Measurements from ENCODE around the gene DBI. TPM values are rescaled to one million over a fixed set of nuclear protein-coding genes. Genes with fewer than 3 reads are reported as not detected.

The DBI gene
- total RNA-seq (10 to 100 TPM; 23.2 to 87.6 (median 44.9) TPM), polyA plus RNA-seq (100 to 1,000 TPM; 448 to 605 (median 546) TPM)
- long read RNA-seq, donor 1, transcript DBI-202 (4 exons, 637 nt): major isoform, 65 of 75 reads
- long read RNA-seq, donor 1, partial matches to known transcripts: 5 of 75 reads
- long read RNA-seq, donor 1, other reads (novel, unspliced or antisense): 0 of 75 reads
- long read RNA-seq, donor 2, transcript DBI-204 (5 exons, 576 nt): minor isoform, 5 of 142 reads
- long read RNA-seq, donor 2, transcript DBI-202 (4 exons, 637 nt): major isoform, 120 of 142 reads
- long read RNA-seq, donor 2, partial matches to known transcripts: 14 of 142 reads
- long read RNA-seq, donor 2, other reads (novel, unspliced or antisense): 0 of 142 reads
- long read RNA-seq, donor 3, transcript DBI-202 (4 exons, 637 nt): major isoform, 50 of 52 reads
- long read RNA-seq, donor 3, partial matches to known transcripts: 0 of 52 reads
- long read RNA-seq, donor 3, other reads (novel, unspliced or antisense): 0 of 52 reads
- long read RNA-seq, donor 4, transcript DBI-202 (4 exons, 637 nt): major isoform, 13 of 14 reads
- long read RNA-seq, donor 4, partial matches to known transcripts: 0 of 14 reads
- long read RNA-seq, donor 4, other reads (novel, unspliced or antisense): 0 of 14 reads
- long read RNA-seq, donor 5, transcript DBI-202 (4 exons, 637 nt): major isoform, 77 of 86 reads
- long read RNA-seq, donor 5, partial matches to known transcripts: 6 of 86 reads
- long read RNA-seq, donor 5, other reads (novel, unspliced or antisense): 0 of 86 reads
- long read RNA-seq, donor 6: 0 reads
- long read RNA-seq, donor 7, transcript DBI-202 (4 exons, 637 nt): major isoform, 139 of 157 reads
- long read RNA-seq, donor 7, partial matches to known transcripts: 10 of 157 reads
- long read RNA-seq, donor 7, other reads (novel, unspliced or antisense): 0 of 157 reads
- long read RNA-seq, donor 8, transcript DBI-202 (4 exons, 637 nt): major isoform, 97 of 112 reads
- long read RNA-seq, donor 8, partial matches to known transcripts: 11 of 112 reads
- long read RNA-seq, donor 8, other reads (novel, unspliced or antisense): 0 of 112 reads
- long read RNA-seq, donor 9, transcript DBI-206 (2 exons, 842 nt): minor isoform, 6 of 123 reads
- long read RNA-seq, donor 9, transcript DBI-202 (4 exons, 637 nt): major isoform, 97 of 123 reads
- long read RNA-seq, donor 9, partial matches to known transcripts: 19 of 123 reads
- long read RNA-seq, donor 9, other reads (novel, unspliced or antisense): 0 of 123 reads
- long read RNA-seq, donor 10, transcript DBI-202 (4 exons, 637 nt): major isoform, 74 of 84 reads
- long read RNA-seq, donor 10, partial matches to known transcripts: 5 of 84 reads
- long read RNA-seq, donor 10, other reads (novel, unspliced or antisense): 0 of 84 reads

- Histone ChIP-seq H3K9me3 (no peaks in the 10 kb centered on the region), H3K27ac (peak within 1 kb of the TSS; percentile 87 to 94 (median 92)), H3K4me3 (peak within 1 kb of the TSS; percentile 60 to 79 (median 70)), H3K27me3 (no peaks in the 10 kb centered on the region), H3K36me3 (peaks cover 29 to 38% (median 36%) of the 10 kb centered on the region in 4 donors), H3K4me1 (peaks cover 23 to 46% (median 38%) of the 10 kb centered on the region in 4 donors)
- intact Hi-C loops (cut with DNase I; ENCODE audit: low total_unique reads): no loop called here
- 0 to 1% (median 0%) methylated on average over 29 to 65 of the region's 65 CpGs for WGBS, 5 donors
- peak; percentile 97 to 99 for DNase-seq
- TF ChIP-seq EP300 (IDR thresholded peaks at IDR 0.05) (no peak), POLR2A (IDR thresholded peaks at IDR 0.05) (peak in 2 of 4 donors; percentile 33 to 74), CTCF (IDR thresholded peaks at IDR 0.05) (no peak), POLR2AphosphoS5 (IDR thresholded peaks at IDR 0.05) (peak; percentile 96 to 98 (median 96))
Measured at GRCh38 chr2:119366649-119367471, at the start of gene DBI, which contains the start of gene C2orf76. TSS of gene DBI (plus strand) at chr2:119366977. CDS start at chr2:119367052, 75 bp downstream. TSS of gene C2orf76 (minus strand) at chr2:119366834. CDS start at chr2:119339959, 26,875 bp downstream.

GRCh38 chr2:119317554-119317953, 49.2 kb upstream of the DBI start:
- Histone ChIP-seq H3K36me3 (no peaks in the 10 kb centered on the region), H3K27me3 (no peaks in the 10 kb centered on the region), H3K4me1 (peaks cover 0 to 2% (median 0%) of the 10 kb centered on the region in 4 donors), H3K9me3 (no peaks in the 10 kb centered on the region), H3K27ac (no peak overlapping the region), H3K4me3 (no peak overlapping the region)
- no peak for TF ChIP-seq POLR2A (IDR thresholded peaks at IDR 0.05)
- no peak for TF ChIP-seq POLR2AphosphoS5 (IDR thresholded peaks at IDR 0.05)
- no peak for TF ChIP-seq EP300 (IDR thresholded peaks at IDR 0.05)
- TF ChIP-seq CTCF (IDR thresholded peaks at IDR 0.05): no peak
- DNase-seq: no peak
- WGBS, 5 donors: 93 to 98% (median 97%) methylated on average over 1 of the region's 1 CpG
- intact Hi-C loops (cut with DNase I; ENCODE audit: low total_unique reads): no loop called here

GRCh38 chr2:119319593-119319992, 47.2 kb upstream of the DBI start:
- 57 to 79% (median 67%) methylated on average over 7 of the region's 7 CpGs for WGBS, 5 donors
- H3K27me3 ChIP-seq: no peaks in the 10 kb centered on the region
- no peak overlapping the region for H3K4me3 ChIP-seq
- DNase-seq: no peak
- no peak overlapping the region for H3K27ac ChIP-seq
- peaks cover 0 to 10% (median 3%) of the 10 kb centered on the region in 4 donors for H3K4me1 ChIP-seq
- H3K36me3 ChIP-seq: no peaks in the 10 kb centered on the region
- intact Hi-C loops (cut with DNase I; ENCODE audit: low total_unique reads): no loop called here
- TF ChIP-seq POLR2AphosphoS5 (IDR thresholded peaks at IDR 0.05): no peak
- no peak for TF ChIP-seq CTCF (IDR thresholded peaks at IDR 0.05)
- TF ChIP-seq EP300 (IDR thresholded peaks at IDR 0.05): no peak
- no peak for TF ChIP-seq POLR2A (IDR thresholded peaks at IDR 0.05)
- no peaks in the 10 kb centered on the region for H3K9me3 ChIP-seq

All from stomach (tissue), 19 donors.